Stimulated activated CD4-positive, alpha-beta T cell treated with anti-CD3 and anti-CD28 coated beads, TNF-alpha, amount 100 ng/mL, for 24 hours (primary cell): ENCODE data around the gene AQP12A.
A peak's percentile ranks its signal among the peaks of the same experiment; 100 is the strongest.
"Not testable (repeated sequence)": the region's sequence is repeated elsewhere in the genome, so short reads cannot be mapped to it uniquely, and the experiment has no call there.

Source experiments
- DNase-seq, 3 experiments: peaks; one replicate each; pipeline ENCODE4 v3.0.0-alpha.2; 2020; ENCODE audit warnings: low read depth in 3 of 3

AQP12A gene

GRCh38 chr2:240687741-240688552 lies 3.7 kb upstream of the AQP12A start:
- DNase-seq = no peak

GRCh38 chr2:240688553-240688919 lies 3.1 kb upstream of the AQP12A start:
- DNase-seq = no peak

- no peak for DNase-seq
These were observed 1.7 kb upstream of the AQP12A start for GRCh38 chr2:240689975-240690374.

GRCh38 chr2:240690421-240691074 lies 1.1 kb upstream of the AQP12A start:
- not testable (repeated sequence) for DNase-seq

DNA sequence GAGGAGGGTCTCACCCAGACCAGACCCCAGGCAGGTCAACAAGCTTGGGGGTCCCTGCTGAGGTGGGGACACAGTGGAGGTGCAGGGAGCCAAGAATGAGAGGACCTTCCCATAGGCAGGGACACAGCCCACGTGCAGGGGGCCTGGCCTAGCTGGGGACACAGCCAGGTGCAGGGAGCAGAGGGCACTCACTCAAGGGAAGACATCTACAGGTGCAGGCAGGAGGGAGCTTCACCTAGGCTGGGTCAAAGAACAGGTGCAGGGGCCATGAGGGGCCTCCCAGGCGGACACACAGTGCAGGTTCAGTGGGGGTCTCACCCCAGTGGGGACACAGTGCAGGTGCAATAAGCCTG lies 615 bp upstream of the AQP12A start:
- not testable (repeated sequence) for DNase-seq

DNA sequence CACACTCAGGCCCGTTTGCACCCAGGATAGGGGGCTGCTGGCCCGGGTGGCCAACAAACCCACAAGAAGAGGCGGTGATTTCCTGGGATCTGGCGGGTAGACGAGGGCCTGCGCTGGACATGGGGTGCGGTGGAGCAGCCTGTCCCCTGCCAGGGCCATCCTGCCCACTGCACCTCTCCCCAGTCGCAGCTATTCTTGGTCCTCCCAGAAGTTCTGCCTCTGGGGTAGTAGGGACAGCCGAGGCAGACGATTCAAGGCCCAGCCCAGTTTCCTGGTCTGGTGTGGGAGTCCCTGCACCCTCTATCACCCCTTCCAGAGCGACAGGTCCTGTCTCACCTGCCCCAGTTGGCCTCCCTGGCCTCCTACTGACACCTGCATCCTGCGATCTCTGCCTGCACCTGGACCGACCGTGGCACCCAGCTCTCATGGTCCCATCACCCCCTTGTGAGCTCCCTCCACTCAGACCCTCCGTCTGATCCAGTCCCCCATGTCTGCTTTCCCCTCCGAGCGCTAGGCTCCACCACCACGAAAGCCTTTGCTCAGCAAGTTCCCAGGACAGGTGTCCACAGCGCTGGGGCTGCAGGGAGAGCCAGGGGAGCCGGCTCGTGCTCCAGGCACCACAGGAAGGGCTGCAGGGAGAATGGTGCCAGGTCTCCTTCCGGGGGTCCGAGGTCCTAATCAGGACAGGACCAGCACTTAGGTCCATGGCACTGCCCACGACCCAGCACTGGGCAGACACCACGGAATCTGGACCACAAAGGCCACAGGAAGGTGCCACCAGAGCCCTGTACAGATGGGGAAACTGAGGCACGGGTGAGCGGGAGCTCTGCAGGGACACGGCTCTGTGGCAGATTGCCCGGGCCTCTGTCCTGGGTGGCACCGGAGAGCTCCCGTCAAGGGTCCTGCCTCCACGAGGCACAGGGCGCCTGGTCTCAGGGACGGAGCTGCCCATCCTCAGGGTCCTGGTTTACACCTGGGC lies 1.2 kb downstream of the AQP12A start:
- not testable (repeated sequence) for DNase-seq

GRCh38 chr2:240694304-240694703 lies 2.6 kb downstream of the AQP12A start:
- not testable (repeated sequence) for DNase-seq

- not testable (repeated sequence) for DNase-seq
These were observed 3.9 kb downstream of the AQP12A start for GRCh38 chr2:240695593-240695992.

- not testable (repeated sequence) for DNase-seq
These were observed 4.8 kb downstream of the AQP12A start for GRCh38 chr2:240696469-240696868.

GRCh38 chr2:240698852-240699561 lies 7.3 kb downstream of the AQP12A start:
- DNase-seq = not testable (repeated sequence)

DNA sequence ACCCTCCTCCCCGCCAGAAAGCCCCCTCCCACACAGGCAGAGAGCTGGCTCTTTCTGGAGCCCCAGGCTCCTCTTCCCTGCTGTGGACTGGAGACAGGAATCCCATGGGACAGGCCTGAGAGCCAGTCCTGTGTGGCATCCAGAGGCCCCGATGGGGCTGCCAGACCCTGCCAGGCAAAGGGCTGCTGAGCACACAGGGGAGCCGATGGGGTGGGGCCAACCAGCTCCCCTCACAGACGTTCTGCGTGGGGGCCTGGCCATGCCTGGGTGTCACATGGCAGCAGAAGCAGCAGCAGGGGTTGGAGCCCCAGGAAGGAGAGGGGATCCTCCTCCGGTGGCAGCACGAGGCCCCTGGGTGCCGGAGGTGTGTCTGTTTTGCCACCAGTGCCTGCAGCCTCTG lies 8.2 kb downstream of the AQP12A start:
- DNase-seq = not testable (repeated sequence)

DNA sequence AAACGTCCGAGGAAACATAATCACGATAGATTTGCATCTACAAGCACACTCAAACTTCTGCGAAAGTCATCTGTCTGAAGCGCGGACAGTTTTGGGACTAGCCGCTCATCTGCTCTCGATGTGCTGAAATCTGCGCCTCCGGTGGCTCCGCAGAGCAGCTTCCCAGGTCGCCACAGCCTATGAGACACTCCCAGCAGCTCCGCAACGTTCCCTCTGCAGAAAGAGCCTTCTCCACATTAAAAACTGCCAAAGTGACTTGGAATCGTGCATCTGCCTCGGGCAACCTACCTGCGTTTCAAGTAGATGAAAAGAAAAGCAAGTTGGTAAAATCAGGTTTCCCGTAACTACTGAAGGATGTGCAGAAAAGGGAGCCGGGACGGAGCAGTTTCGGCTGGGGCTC lies 8.9 kb downstream of the AQP12A start:
- DNase-seq = not testable (repeated sequence)

GRCh38 chr2:240701091-240701735 lies 9.5 kb downstream of the AQP12A start:
- DNase-seq = no peak

DNA sequence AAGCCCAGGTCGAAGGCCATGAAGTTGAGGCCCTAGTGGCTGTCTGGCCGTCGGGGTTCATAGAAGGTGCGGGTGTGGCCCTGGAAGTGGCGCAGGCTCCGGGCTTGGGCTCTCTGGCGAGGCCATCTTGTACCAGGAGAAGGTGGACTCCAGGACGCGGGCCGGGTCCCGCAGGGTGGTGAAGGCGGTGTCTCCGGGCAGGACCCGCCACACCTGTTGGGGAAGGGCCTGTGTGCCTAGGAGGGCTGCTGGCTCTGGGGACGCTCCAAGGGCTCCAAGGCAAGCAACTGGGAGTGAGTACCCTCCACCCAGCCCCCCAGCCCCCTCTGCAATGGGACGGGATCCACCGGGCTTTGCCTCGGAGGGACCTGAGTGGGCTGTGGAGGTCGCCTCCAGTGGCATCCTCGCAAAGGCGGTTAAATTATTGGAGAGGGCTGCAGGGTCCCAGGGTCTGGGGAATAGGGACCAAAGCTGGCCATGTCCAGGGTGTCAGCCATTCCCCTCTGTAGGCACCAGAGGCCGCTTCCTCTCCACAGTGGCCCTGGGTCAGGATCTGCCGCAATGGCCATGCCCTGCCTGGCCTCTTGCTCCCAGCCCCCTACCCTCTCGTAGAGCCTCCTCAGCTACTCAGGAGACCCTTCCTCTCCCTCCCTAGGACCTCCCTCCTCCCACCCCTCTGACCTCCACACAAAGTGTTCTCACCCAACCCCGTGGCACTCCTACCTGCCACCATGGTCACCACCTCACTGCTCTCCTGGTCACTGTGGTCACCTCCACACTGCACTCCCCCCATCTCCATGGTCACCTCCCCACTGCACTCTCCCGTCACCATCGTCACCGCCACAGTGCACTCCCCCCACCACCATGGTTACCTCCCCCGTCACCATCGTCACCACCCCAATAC lies 10.3 kb downstream of the AQP12A start:
- no peak for DNase-seq

- no peak for DNase-seq
These were observed 11.0 kb downstream of the AQP12A start for GRCh38 chr2:240702640-240703011.

GRCh38 chr2:240703417-240704341 lies 12.0 kb downstream of the AQP12A start:
- no peak for DNase-seq

- peak in 2 of 3 experiments; percentile 14 to 19 for DNase-seq
These were observed 13.0 kb downstream of the AQP12A start for GRCh38 chr2:240704651-240705050.

DNA sequence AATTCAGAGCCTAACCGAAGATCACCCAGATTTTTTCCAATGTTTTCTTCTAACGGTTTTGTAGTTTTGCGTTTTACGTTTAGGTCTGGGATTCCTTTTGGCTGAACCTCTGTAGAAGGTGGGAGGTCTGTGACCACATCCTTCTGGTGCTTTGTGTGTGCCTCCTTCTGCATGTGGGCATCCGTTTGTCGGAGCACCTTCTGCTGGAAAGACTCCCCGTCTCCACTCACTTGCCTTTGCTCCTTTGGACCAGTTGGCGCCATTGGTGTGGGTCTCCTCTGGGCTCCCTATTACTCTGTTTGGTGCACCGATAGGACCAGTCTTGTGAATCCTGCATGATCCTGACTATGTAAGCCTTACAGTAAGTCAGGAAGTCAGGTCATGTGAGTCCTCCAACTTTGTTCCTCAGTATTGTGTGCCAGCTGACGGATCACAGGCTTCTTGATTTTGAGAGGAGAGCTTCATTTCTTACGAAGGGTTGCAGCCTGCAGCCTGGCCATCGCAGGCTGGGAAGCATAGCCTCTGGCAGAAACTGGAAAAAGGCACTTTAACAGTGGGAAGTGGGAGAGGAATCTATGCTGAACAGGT lies 13.6 kb downstream of the AQP12A start:
- peak in 1 of 3 experiments; percentile 11 for DNase-seq
